Activated T-helper 1 cell treated with anti-CD3 and anti-CD28 coated beads, Interleukin-12 subunit alpha, Interleukin-12 subunit beta, Interleukin-2, Interleukin-4 antibody, amounts not matched to agents 30 ng/mL and 10 ng/mL and 1 ng/mL, durations not matched to agents 14 hours and 24 hours and 36 hours (primary cell): Measurements from ENCODE around the gene UXT. TPM values are rescaled to one million over a fixed set of nuclear protein-coding genes. Genes with fewer than 3 reads are reported as not detected.

ENCODE experiments used
- DNase-seq: peaks from one replicate; pipeline ENCODE4 v3.0.0; 2021; ENCODE audit warnings: low spot score
- H3K27ac Mint-ChIP-seq: one replicate; pipeline ENCODE4 v1.8.0; 2021; ENCODE audit warnings: mild to moderate bottlenecking, mixed read lengths
- H3K27me3 Mint-ChIP-seq: one replicate; pipeline ENCODE4 v1.8.0; 2022; ENCODE audit warnings: mild to moderate bottlenecking, moderate library complexity, mixed read lengths; ENCODE audit not compliant: insufficient read depth
- H3K36me3 Mint-ChIP-seq: one replicate; pipeline ENCODE4 v1.8.0; 2021; ENCODE audit warnings: low read depth, mixed read lengths
- H3K4me1 Mint-ChIP-seq: one replicate; pipeline ENCODE4 v1.8.0; 2021; ENCODE audit warnings: low read depth, mixed read lengths
- H3K4me3 Mint-ChIP-seq: one replicate; pipeline ENCODE4 v1.8.0; 2021; ENCODE audit warnings: mild to moderate bottlenecking, moderate library complexity, mixed read lengths
- H3K9me3 Mint-ChIP-seq: one replicate; pipeline ENCODE4 v1.8.0; 2021; ENCODE audit warnings: mixed read lengths
- intact Hi-C: fragments of 100-400 bp; cut with micrococcal nuclease; formaldehyde crosslinking; loops from one replicate; pipeline ENCODE4 v1.15.1; 2024
- total RNA-seq: library from RNA; stranded (reverse); gene quantifications from 2 replicates; pipeline ENCODE4 v1.2.3, GENCODE V29; 2022

UXT gene
- total RNA-seq, 1 donor from 2014 or later, result 173 TPM

GRCh38 chrX:47664737-47665136, 5.8 kb upstream of the UXT start:
- intact Hi-C loops, result loop anchor here (5.0 kb wide), 1 partner anchor 58 kb away; no protein-coding TSS in a partner anchor
- Mint-ChIP-seq H3K4me1 (peaks cover 14% of the 10 kb centered on the region), H3K4me3 (no peak overlapping the region), H3K27ac (peak overlapping the region; percentile 14), H3K36me3 (peaks cover 11% of the 10 kb centered on the region), H3K27me3 (no peaks in the 10 kb centered on the region), H3K9me3 (no peaks in the 10 kb centered on the region)
- DNase-seq, result no peak

DNA sequence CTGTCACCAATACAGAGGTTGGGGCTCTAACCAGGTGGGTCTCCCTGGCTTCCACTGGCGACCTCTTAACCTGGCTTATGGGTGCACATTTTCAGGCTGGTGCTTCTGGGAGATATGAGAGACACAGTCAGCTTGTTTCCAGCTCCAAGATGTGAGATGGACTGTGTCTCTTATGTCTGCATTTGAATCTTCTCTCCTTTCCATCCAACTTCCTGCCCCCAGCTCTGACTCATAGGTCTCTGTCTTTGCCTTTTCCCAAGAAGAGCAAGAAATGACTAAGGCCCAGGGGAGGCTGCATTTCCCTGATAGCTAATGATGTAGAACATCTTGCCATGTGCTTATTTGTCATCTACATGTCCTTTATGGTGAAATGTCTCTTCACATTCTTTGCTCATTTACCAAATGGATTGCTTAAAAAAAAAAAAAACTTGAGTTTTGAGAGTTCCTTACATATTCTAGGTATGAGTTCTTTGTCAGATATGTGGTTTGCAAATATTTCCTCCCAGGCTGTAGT, 3.2 kb upstream of the UXT start:
- H3K4me3 Mint-ChIP-seq, result peak overlapping the region; percentile 66
- H3K36me3 Mint-ChIP-seq, result peaks cover 20% of the 10 kb centered on the region
- intact Hi-C loops, result loop anchor here (1.0 to 5.0 kb wide), 7 partner anchors 13 to 365 kb away; partner anchors contain the start of genes TIMP1 and ZNF81
- DNase-seq, result no peak
- peaks cover 4% of the 10 kb centered on the region for H3K9me3 Mint-ChIP-seq
- H3K4me1 Mint-ChIP-seq, result peaks cover 22% of the 10 kb centered on the region
- no peaks in the 10 kb centered on the region for H3K27me3 Mint-ChIP-seq
- H3K27ac Mint-ChIP-seq, result peak overlapping the region; percentile 97

DNA sequence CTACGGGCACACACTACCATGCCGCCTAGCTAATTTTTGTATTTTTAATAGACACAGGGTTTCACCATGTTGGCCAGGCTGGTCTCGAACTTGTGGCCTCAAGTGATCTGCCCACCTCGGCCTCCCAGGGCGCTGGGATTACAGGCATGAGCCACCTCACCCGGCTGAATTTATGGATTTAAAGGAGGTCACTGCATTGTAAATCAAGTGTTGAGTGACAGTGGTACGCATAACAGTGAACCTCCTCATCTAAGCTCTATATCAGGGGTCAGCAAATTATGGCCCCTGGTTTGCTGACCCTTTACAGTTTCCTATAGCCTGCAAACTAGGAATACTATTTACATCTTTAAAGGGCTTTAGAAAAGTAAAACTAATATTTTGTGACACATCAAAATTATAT, 2.6 kb upstream of the UXT start:
- intact Hi-C loops, result loop anchor here (5.0 kb wide), 1 partner anchor 61 kb away; no protein-coding TSS in a partner anchor
- no peaks in the 10 kb centered on the region for H3K27me3 Mint-ChIP-seq
- H3K4me3 Mint-ChIP-seq, result no peak overlapping the region

DNA sequence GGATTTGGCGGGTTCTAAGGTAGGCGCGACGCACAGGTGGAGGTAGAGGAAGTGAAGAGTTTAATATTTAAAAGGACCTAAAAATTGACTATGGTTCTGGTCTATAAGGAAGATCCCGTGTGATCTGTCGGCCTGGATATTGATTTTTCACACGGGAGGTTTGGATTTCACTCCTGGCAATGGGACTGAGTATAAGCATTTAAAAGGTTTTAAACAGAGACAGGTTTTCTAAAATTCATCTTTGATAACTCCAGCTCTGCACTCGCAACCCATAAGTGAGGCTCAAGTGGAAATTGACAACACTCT, 394 bp upstream of the UXT start:
- peaks cover 32% of the 10 kb centered on the region for H3K4me1 Mint-ChIP-seq
- no peaks in the 10 kb centered on the region for H3K27me3 Mint-ChIP-seq
- H3K9me3 Mint-ChIP-seq, result peaks cover 4% of the 10 kb centered on the region
- DNase-seq, result no peak
- H3K4me3 Mint-ChIP-seq, result peak overlapping the region; percentile 90
- peaks cover 32% of the 10 kb centered on the region for H3K36me3 Mint-ChIP-seq
- intact Hi-C loops, result loop anchor here (2.0 to 10.0 kb wide), 9 partner anchors 99 to 1275 kb away; partner anchors contain the start of genes ARAF, CDK16, EBP and FTSJ1
- peak overlapping the region; percentile 98 for H3K27ac Mint-ChIP-seq

More for the DNA sequence above, 2.6 kb upstream of the UXT start:
- H3K36me3 Mint-ChIP-seq, result peaks cover 22% of the 10 kb centered on the region
- no peak overlapping the region for H3K27ac Mint-ChIP-seq
- H3K9me3 Mint-ChIP-seq, result peaks cover 4% of the 10 kb centered on the region
- peaks cover 25% of the 10 kb centered on the region for H3K4me1 Mint-ChIP-seq
- no peak for DNase-seq

- Mint-ChIP-seq H3K4me1 (peaks cover 36% of the 10 kb centered on the region), H3K36me3 (peaks cover 39% of the 10 kb centered on the region), H3K27ac (peak overlapping the region; percentile 98), H3K4me3 (peak overlapping the region; percentile 90), H3K9me3 (peaks cover 4% of the 10 kb centered on the region), H3K27me3 (no peaks in the 10 kb centered on the region)
- intact Hi-C loops, result loop anchor here (1.0 to 10.0 kb wide), 11 partner anchors 8 to 1277 kb away; partner anchors contain the start of genes ARAF, CDK16, EBP and ELK1
- DNase-seq, result no peak
Observed at GRCh38 chrX:47658301-47658683, 688 bp downstream of the UXT start.

GRCh38 chrX:47651043-47651905, 7.7 kb downstream of the UXT start:
- DNase-seq, result no peak
- peak overlapping the region; percentile 96 for H3K27ac Mint-ChIP-seq
- H3K36me3 Mint-ChIP-seq, result peaks cover 65% of the 10 kb centered on the region
- intact Hi-C loops, result loop anchor here (2.0 to 10.0 kb wide), 4 partner anchors 186 to 1284 kb away; partner anchors contain the start of genes FTSJ1, HDAC6, SLC38A5 and ZNF81
- H3K4me3 Mint-ChIP-seq, result peak overlapping the region; percentile 95
- no peaks in the 10 kb centered on the region for H3K9me3 Mint-ChIP-seq
- peaks cover 71% of the 10 kb centered on the region for H3K4me1 Mint-ChIP-seq
- no peaks in the 10 kb centered on the region for H3K27me3 Mint-ChIP-seq

DNA sequence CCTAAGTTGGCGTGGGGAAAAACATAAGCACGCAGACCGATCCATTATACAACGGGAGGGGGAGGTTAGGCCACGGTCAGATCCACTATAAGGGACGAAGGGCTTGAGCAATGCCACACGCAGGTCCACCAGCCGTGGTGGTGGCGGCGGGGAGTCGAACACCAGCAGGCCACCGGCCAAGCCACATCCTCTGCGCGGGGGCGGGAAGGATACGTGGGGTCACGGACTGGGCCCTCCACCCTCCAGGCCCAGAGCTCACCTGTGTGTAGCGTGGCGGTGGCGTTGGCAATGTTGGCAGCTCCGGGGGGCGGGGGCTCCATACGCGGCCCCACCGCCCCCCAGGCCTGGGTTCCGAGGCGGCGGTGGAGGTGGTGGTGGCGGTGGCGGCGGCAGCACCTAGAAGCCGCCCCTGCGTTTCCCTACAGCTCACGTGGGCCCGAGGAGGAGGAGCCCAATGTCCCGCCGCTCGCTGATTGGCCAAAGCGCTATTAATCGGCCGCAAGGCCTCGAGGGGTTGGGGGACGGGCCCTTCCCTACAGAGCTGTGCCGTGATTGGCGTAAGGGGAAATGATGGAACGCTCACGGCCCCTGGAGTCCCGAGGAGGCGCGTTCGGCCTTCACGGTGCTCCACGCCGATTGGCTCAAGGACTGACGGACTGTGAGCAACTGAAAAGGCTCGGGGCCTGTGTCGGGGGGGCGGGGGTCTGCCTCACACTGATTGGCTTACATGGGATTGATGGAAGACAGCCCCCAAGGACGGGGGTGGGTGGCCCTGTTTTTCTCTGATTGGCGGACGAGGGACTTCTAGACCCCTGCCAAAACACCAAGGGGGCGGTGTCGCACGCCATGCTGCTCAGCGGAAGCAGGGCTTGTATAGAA, 8.6 kb downstream of the UXT start, which contains the start of gene ELK1:
Gene ELK1 (minus strand): TSS at position 400 of the 879 bp plus-strand sequence. CDS start 9,122 bp downstream, outside the sequence.
- peak; percentile 85 for DNase-seq
- Mint-ChIP-seq H3K36me3 (peaks cover 57% of the 10 kb centered on the region), H3K27ac (peak within 1 kb of the TSS; percentile 96), H3K27me3 (no peaks in the 10 kb centered on the region), H3K4me1 (peaks cover 66% of the 10 kb centered on the region), H3K9me3 (no peaks in the 10 kb centered on the region), H3K4me3 (peak within 1 kb of the TSS; percentile 95)
- intact Hi-C loops, result loop anchor here (1.0 to 10.0 kb wide), 10 partner anchors 8 to 1284 kb away; partner anchors contain the start of genes ARAF, FTSJ1, HDAC6 and SLC38A5

DNA sequence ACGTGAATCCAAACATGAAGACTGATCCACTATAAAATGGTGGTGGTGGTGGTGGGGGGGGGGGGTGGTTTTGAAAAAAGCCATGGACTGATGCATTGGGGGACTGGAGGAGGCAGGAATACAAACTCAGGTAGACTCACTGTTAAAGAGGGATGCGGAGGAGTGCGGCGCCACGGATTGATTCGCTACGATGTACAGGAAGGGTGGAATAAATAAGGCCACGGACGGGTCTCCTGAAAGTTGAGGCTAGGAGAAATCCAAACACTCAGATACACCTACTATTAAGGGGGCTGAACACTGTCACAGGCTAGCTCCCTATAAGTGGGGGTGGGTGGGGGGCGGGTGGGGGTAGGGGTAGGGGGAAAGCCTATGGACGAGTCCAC, 9.2 kb downstream of the UXT start:
- Mint-ChIP-seq H3K4me3 (peak overlapping the region; percentile 95), H3K36me3 (peaks cover 59% of the 10 kb centered on the region), H3K27me3 (no peaks in the 10 kb centered on the region), H3K4me1 (peaks cover 68% of the 10 kb centered on the region), H3K27ac (peak overlapping the region; percentile 95), H3K9me3 (no peaks in the 10 kb centered on the region)
- intact Hi-C loops, result loop anchor here (1.0 to 10.0 kb wide), 11 partner anchors 9 to 1285 kb away; partner anchors contain the start of genes ARAF, FTSJ1, HDAC6 and SLC38A5
- DNase-seq, result no peak

GRCh38 chrX:47649271-47649670, 9.7 kb downstream of the UXT start:
- H3K27me3 Mint-ChIP-seq, result no peaks in the 10 kb centered on the region
- peaks cover 73% of the 10 kb centered on the region for H3K4me1 Mint-ChIP-seq
- H3K36me3 Mint-ChIP-seq, result peaks cover 60% of the 10 kb centered on the region
- H3K9me3 Mint-ChIP-seq, result no peaks in the 10 kb centered on the region
- peak overlapping the region; percentile 95 for H3K27ac Mint-ChIP-seq
- peak overlapping the region; percentile 95 for H3K4me3 Mint-ChIP-seq
- intact Hi-C loops, result loop anchor here (2.0 kb wide), 1 partner anchor 14 kb away; no protein-coding TSS in a partner anchor
- DNase-seq, result no peak

DNA sequence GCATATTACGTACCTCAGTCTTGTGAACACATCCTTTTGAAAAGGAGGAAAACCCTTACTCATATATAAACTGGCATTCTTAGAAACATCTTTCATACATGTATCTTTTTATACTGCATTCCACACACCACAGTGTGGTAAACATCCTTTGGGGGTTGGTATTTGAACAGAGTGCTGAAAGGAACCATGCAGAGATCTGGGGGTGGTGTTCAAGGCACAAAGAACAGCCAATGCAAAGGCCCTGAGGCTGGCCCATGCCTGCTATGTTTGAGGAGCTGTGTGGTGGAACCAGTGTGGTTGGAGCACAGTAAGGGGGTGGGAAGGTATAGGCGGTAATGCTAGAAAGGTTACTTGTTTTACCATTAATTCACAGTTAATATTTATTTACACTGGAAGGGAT, 10.6 kb downstream of the UXT start:
- peak overlapping the region; percentile 95 for H3K27ac Mint-ChIP-seq
- DNase-seq, result no peak
- peak overlapping the region; percentile 95 for H3K4me3 Mint-ChIP-seq
- H3K4me1 Mint-ChIP-seq, result peaks cover 72% of the 10 kb centered on the region
- no peaks in the 10 kb centered on the region for H3K9me3 Mint-ChIP-seq
- intact Hi-C loops, result loop anchor here (1.0 to 2.0 kb wide), 2 partner anchors 13 to 14 kb away; no protein-coding TSS in a partner anchor
- H3K36me3 Mint-ChIP-seq, result peaks cover 58% of the 10 kb centered on the region
- H3K27me3 Mint-ChIP-seq, result no peaks in the 10 kb centered on the region

DNA sequence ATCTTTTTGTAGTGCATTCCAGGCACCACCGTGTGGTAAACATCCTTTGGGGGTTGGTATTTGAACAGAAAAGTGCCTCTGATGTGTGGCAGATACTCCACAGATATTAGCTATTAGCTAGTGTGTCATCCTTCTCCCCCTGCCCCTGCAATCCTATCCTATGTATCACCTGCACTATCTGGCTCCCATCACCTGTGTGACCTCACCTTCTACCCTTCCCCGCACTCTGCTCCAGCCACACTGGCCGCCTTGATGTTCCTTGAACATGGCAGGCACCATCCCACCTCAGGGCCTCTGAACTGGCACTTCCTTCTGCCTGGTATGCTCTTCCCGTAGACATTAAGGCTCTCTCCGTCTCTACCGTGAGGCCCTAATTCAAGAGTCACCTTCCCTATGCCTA, 12.3 kb downstream of the UXT start:
- peaks cover 46% of the 10 kb centered on the region for H3K36me3 Mint-ChIP-seq
- intact Hi-C loops, result no loop called here

DNA sequence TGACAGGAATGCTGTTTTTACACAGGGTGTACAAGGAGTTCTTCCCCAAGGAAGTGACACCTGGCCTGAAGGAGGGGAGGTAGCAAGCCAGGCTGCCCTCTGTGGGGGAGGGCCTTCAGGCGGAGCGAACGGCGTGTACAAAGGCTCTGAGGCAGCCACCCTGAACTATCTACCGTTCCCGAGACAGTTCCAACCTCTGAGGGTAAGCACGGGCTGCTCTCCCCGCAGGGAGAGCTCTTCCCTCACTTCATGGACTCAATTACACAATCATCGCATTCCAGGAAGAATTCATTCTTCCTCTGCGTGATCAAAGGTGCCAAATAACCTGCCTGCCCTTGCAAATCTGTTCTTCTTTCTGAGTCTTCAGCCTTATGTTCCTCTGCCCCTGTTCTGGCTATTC, 13.4 kb downstream of the UXT start:
- Mint-ChIP-seq H3K4me3 (no peak overlapping the region), H3K9me3 (no peaks in the 10 kb centered on the region), H3K4me1 (peaks cover 44% of the 10 kb centered on the region), H3K27me3 (no peaks in the 10 kb centered on the region), H3K27ac (peak overlapping the region; percentile 23), H3K36me3 (peaks cover 43% of the 10 kb centered on the region)
- intact Hi-C loops, result no loop called here
- DNase-seq, result no peak

More for the DNA sequence above, 12.3 kb downstream of the UXT start:
- Mint-ChIP-seq H3K4me3 (peak overlapping the region; percentile 20), H3K4me1 (peaks cover 55% of the 10 kb centered on the region), H3K27me3 (no peaks in the 10 kb centered on the region), H3K27ac (no peak overlapping the region), H3K9me3 (no peaks in the 10 kb centered on the region)
- no peak for DNase-seq
